Measurements from ENCODE around the gene PPP1CA.
"Not testable (repeated sequence)": the region's sequence is repeated elsewhere in the genome, so short reads cannot be mapped to it uniquely, and the experiment has no call there.

PPP1CA gene

GRCh38 chr11:67416416-67417335, 15.0 kb upstream of the PPP1CA start:
- DNase-seq (ENCODE audit: low spot score), result peak; percentile 68

- DNase-seq (ENCODE audit: low spot score), result no peak
Measured at GRCh38 chr11:67415501-67416304, 14.0 kb upstream of the PPP1CA start, which contains the start of gene CARNS1. Gene CARNS1 (plus strand): TSS chr11:67415678. CDS start chr11:67416200, 522 bp downstream.

- no peak for DNase-seq (ENCODE audit: low spot score)
Measured at GRCh38 chr11:67413266-67413849, 11.7 kb upstream of the PPP1CA start.

GRCh38 chr11:67412495-67413179, 11.0 kb upstream of the PPP1CA start:
- DNase-seq (ENCODE audit: low spot score), result no peak

GRCh38 chr11:67411785-67412152, 10.1 kb upstream of the PPP1CA start:
- DNase-seq (ENCODE audit: low spot score), result no peak

- DNase-seq (ENCODE audit: low spot score), result no peak
Measured at GRCh38 chr11:67410984-67411784, 9.5 kb upstream of the PPP1CA start.

GRCh38 chr11:67410369-67410831, 8.7 kb upstream of the PPP1CA start:
- DNase-seq (ENCODE audit: low spot score), result peak; percentile 93

GRCh38 chr11:67409781-67410368, 8.2 kb upstream of the PPP1CA start:
- no peak for DNase-seq (ENCODE audit: low spot score)

- no peak for DNase-seq (ENCODE audit: low spot score)
Measured at GRCh38 chr11:67409261-67409666, 7.6 kb upstream of the PPP1CA start.

GRCh38 chr11:67408437-67409200, 7.0 kb upstream of the PPP1CA start:
- DNase-seq (ENCODE audit: low spot score), result no peak

- no peak for DNase-seq (ENCODE audit: low spot score)
Measured at GRCh38 chr11:67407688-67408163, 6.1 kb upstream of the PPP1CA start.

GRCh38 chr11:67406969-67407687, 5.5 kb upstream of the PPP1CA start:
- DNase-seq (ENCODE audit: low spot score), result peak; percentile 78

- no peak for DNase-seq (ENCODE audit: low spot score)
Measured at GRCh38 chr11:67406420-67406968, 4.8 kb upstream of the PPP1CA start.

GRCh38 chr11:67405688-67406339, 4.2 kb upstream of the PPP1CA start:
- DNase-seq (ENCODE audit: low spot score), result no peak

- DNase-seq (ENCODE audit: low spot score), result no peak
Measured at GRCh38 chr11:67405196-67405567, 3.5 kb upstream of the PPP1CA start.

GRCh38 chr11:67404515-67405195, 3.0 kb upstream of the PPP1CA start:
- no peak for DNase-seq (ENCODE audit: low spot score)

- not testable (repeated sequence) for DNase-seq (ENCODE audit: low spot score)
Measured at GRCh38 chr11:67403085-67403484, 1.4 kb upstream of the PPP1CA start.

All from Ammon's horn (tissue), 1 donor.